Smooth muscle cell (in vitro differentiated cells): ENCODE data around the gene B4GALNT1. TPM values are rescaled to one million over a fixed set of nuclear protein-coding genes. Genes with fewer than 3 reads are reported as not detected.
A peak's percentile ranks its signal among the peaks of the same experiment; 100 is the strongest.

ENCODE experiments used
- DNase-seq: peaks from one replicate; lab custom pipeline; 2025; ENCODE audit not compliant: unreplicated experiment; lab: John Stamatoyannopoulos, UW
- H2AFZ ChIP-seq: fragments of 200-600 bp; sonication (generic); 2 replicates; pipeline ENCODE4 v1.6.0; 2016; ENCODE audit warnings: antibody characterized with exemption, low read depth, mild to moderate bottlenecking
- H3F3A ChIP-seq: fragments of 200-600 bp; sonication (generic); 2 replicates; pipeline ENCODE4 v1.6.0; 2017; ENCODE audit warnings: antibody characterized with exemption, low read depth
- H3K27ac ChIP-seq: fragments of 200-600 bp; sonication (generic); 2 replicates; pipeline ENCODE4 v1.5.1; 2016; ENCODE audit warnings: low read depth, mild to moderate bottlenecking
- H3K27me3 ChIP-seq: fragments of 200-600 bp; sonication (generic); 2 replicates; pipeline ENCODE4 v1.6.1; 2016; ENCODE audit warnings: low read depth, mild to moderate bottlenecking
- H3K36me3 ChIP-seq: fragments of 200-600 bp; sonication (generic); 2 replicates; pipeline ENCODE4 v1.5.1; 2016; ENCODE audit warnings: low read depth
- H3K4me1 ChIP-seq: fragments of 200-600 bp; sonication (generic); 2 replicates; pipeline ENCODE4 v1.5.1; 2016; ENCODE audit warnings: low read depth
- H3K4me2 ChIP-seq: fragments of 200-600 bp; sonication (generic); 2 replicates; pipeline ENCODE4 v1.6.0; 2016; ENCODE audit warnings: mild to moderate bottlenecking
- H3K4me3 ChIP-seq: fragments of 200-600 bp; sonication (generic); 2 replicates; pipeline ENCODE4 v1.5.1; 2016; ENCODE audit warnings: mild to moderate bottlenecking
- H3K79me2 ChIP-seq: fragments of 200-600 bp; sonication (generic); 2 replicates; pipeline ENCODE4 v1.6.0; 2016; ENCODE audit warnings: low read depth, mild to moderate bottlenecking
- H3K9ac ChIP-seq: fragments of 200-600 bp; sonication (generic); 2 replicates; pipeline ENCODE4 v1.6.0; 2016; ENCODE audit warnings: low read depth
- H3K9me3 ChIP-seq: fragments of 200-600 bp; sonication (generic); replicated peaks from 2 replicates; pipeline ENCODE4 v1.5.1; 2016; ENCODE audit warnings: low read depth
- H4K20me1 ChIP-seq: fragments of 200-600 bp; sonication (generic); 2 replicates; pipeline ENCODE4 v1.6.0; 2016; ENCODE audit warnings: low read depth
- WGBS: methylation state at CpG from one replicate; pipeline ENCODE4 v1.1.7; 2016; ENCODE audit warnings: low lambda C conversion rate; 5-methylcytosine and 5-hydroxymethylcytosine counted together
- polyA plus RNA-seq: library from polyadenylated mRNA; unstranded; fragments of >200 nt; fragmentation: Nextera tagmentation; extraction: Ambion mirVana; gene quantifications from 2 replicates; pipeline ENCODE4 v1.2.1, GENCODE V29; 2016
- total RNA-seq: library from RNA; depleted of rRNA; stranded (reverse); fragments of >200 nt; gene quantifications from 2 replicates; pipeline ENCODE4 v1.2.3, GENCODE V29; 2014
- TF ChIP-seq, protein P1 (sequence below): fragments of 200-600 bp; sonication (generic); IDR thresholded peaks from 2 replicates; pipeline ENCODE4 v1.5.1; 2017; ENCODE audit warnings: borderline replicate concordance, mild to moderate bottlenecking, antibody characterized with exemption; ENCODE audit not compliant: insufficient read depth, poor library complexity, severe bottlenecking

The B4GALNT1 gene
- total and polyA plus RNA-seq, 2 experiments from 2014 or later: 1.8 to 5.6 TPM

DNA sequence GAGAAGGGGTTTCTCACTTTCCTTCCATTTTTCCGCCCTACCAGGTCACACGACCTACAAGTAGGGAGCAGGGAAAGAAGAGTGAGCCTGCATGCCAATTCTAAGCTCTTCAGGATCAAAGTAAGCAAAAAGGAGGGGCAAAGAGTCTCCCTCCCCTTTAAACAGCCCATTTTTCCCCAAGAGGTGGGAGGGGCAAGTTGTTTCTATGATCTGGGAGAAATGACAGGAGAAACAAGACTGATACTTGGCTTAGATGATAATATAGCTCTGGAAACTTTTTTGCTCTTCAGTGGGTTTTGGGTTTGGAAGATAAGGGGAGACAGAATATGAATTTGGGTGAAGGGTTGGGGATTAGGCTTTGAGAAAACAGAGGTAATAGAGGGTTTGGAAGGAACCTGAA lies 26.6 kb downstream of the B4GALNT1 start:
- no peaks in the 10 kb centered on the region for H3K79me2 ChIP-seq
- no peaks in the 10 kb centered on the region for H4K20me1 ChIP-seq

DNA sequence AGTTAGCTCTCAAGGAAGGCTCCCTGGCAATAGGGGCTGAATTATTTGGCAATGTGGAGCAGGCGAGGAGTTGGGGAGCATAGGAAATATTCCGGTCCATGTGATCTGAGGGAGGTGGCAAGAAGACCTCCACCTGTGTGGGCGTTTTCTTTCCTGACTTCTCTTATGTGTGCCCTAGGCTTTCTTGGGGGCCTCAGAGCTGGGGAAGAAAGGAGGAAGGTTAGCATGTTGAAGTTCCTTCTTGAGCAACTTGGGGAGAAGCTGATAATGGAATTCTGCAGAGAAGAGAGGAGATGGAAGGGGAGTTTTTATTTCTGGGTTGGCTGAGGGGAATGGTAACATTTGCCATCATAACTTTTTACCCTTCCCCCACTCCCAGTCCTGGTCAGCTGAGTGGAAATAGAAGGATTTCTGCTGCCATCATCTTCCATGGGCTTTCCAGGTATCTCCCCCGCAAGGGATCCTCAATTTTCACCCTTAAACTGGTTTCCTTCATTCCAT lies 27.1 kb downstream of the B4GALNT1 start:
- Histone ChIP-seq H3K27ac (no peak overlapping the region), H3K36me3 (no peaks in the 10 kb centered on the region), H3F3A (peaks cover 24% of the 10 kb centered on the region), H4K20me1 (no peaks in the 10 kb centered on the region), H3K27me3 (no peaks in the 10 kb centered on the region), H3K9ac (no peak overlapping the region), H3K4me2 (peak overlapping the region; percentile 100), H2AFZ (no peak overlapping the region), H3K4me3 (peak overlapping the region; percentile 89), H3K9me3 (no peaks in the 10 kb centered on the region), H3K4me1 (peaks cover 23% of the 10 kb centered on the region), H3K79me2 (no peaks in the 10 kb centered on the region)
- DNase-seq: no peak
- 82% methylated on average over 4 of the region's 4 CpGs for WGBS
- TF ChIP-seq, protein P1, sequence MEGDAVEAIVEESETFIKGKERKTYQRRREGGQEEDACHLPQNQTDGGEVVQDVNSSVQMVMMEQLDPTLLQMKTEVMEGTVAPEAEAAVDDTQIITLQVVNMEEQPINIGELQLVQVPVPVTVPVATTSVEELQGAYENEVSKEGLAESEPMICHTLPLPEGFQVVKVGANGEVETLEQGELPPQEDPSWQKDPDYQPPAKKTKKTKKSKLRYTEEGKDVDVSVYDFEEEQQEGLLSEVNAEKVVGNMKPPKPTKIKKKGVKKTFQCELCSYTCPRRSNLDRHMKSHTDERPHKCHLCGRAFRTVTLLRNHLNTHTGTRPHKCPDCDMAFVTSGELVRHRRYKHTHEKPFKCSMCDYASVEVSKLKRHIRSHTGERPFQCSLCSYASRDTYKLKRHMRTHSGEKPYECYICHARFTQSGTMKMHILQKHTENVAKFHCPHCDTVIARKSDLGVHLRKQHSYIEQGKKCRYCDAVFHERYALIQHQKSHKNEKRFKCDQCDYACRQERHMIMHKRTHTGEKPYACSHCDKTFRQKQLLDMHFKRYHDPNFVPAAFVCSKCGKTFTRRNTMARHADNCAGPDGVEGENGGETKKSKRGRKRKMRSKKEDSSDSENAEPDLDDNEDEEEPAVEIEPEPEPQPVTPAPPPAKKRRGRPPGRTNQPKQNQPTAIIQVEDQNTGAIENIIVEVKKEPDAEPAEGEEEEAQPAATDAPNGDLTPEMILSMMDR: no peak

More for the DNA sequence above, 26.6 kb downstream of the B4GALNT1 start:
- no peak for DNase-seq
- H3K36me3 ChIP-seq: no peaks in the 10 kb centered on the region
- H2AFZ ChIP-seq: no peak overlapping the region
- H3K27ac ChIP-seq: no peak overlapping the region
- 83% methylated on average over 2 of the region's 2 CpGs for WGBS
- no peak overlapping the region for H3K9ac ChIP-seq
- peaks cover 26% of the 10 kb centered on the region for H3K4me1 ChIP-seq
- TF ChIP-seq, protein P1: no peak
- H3K9me3 ChIP-seq: no peaks in the 10 kb centered on the region
- H3F3A ChIP-seq: peaks cover 24% of the 10 kb centered on the region
- no peak overlapping the region for H3K4me3 ChIP-seq
- H3K27me3 ChIP-seq: no peaks in the 10 kb centered on the region
- H3K4me2 ChIP-seq: no peak overlapping the region

DNA sequence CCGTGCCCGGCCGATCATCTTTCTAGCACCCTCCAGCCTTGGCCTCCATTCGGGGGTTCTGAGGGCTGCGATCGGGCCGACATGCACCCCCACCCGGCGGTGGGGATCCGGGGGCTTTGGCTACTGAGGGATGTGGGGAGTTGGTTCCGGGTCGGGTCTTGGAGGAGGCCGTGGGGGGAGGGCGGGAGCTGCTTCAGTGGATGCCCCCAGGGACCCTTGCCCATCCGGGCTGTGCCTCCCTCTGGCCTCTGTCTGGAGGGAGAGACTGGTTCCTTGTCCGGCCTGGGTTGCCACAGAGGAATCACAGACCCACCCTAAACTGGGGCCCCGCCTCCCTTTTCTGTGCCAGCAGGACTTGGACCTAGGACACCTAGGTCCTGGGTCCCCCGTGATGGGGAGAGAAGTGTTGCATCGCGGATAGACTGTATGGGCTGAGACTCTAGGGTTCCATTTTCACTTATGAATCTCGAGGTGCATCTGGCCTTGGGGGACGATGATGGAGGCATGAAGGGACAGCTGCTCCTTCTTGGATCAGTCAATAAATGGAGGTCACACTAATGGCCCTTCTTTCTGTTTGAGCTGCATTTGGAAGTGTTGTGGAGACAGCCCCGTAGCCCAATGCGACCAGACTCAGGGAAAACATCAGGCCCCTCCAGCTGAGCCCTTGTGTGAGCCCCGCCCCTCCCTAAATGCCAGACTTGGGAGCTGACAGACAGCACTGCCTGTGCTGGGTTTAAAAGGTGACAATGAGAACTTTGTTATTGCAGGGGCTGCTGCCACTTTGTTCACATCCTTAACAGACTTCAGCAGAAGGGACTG lies 27.8 kb downstream of the B4GALNT1 start:
- 8% methylated on average over 17 of the region's 25 CpGs for WGBS
- H3K27me3 ChIP-seq: no peaks in the 10 kb centered on the region
- no peaks in the 10 kb centered on the region for H3K9me3 ChIP-seq
- H3K4me1 ChIP-seq: peaks cover 18% of the 10 kb centered on the region
- H3K4me3 ChIP-seq: peak overlapping the region; percentile 89
- H3K4me2 ChIP-seq: peak overlapping the region; percentile 100
- peak overlapping the region; percentile 65 for H2AFZ ChIP-seq
- peak overlapping the region; percentile 28 for H3K27ac ChIP-seq
- no peaks in the 10 kb centered on the region for H3K79me2 ChIP-seq
- no peaks in the 10 kb centered on the region for H3K36me3 ChIP-seq
- H3F3A ChIP-seq: peaks cover 17% of the 10 kb centered on the region
- DNase-seq: no peak
- H4K20me1 ChIP-seq: no peaks in the 10 kb centered on the region
- TF ChIP-seq, protein P1: no peak
- peak overlapping the region; percentile 91 for H3K9ac ChIP-seq
